Ishikawa (cell line): ENCODE results near the gene COMT.

Source experiments
- EP300 ChIP-seq: IDR thresholded peaks from 2 replicates; pipeline ENCODE4 v1.6.1; 2012; ENCODE audit warnings: borderline replicate concordance
- TAF1 ChIP-seq: IDR thresholded peaks from 2 replicates; pipeline ENCODE4 v1.6.1; 2012; ENCODE audit warnings: low read depth, mild to moderate bottlenecking

GRCh38 chr22:19981171-19981960 is 39.8 kb downstream of the COMT start:
- TF ChIP-seq TAF1, result no peak
- no peak for TF ChIP-seq EP300
